Stimulated activated CD8-positive, alpha-beta memory T cell treated with anti-CD3 and anti-CD28 coated beads, Interleukin-7, amount 100 ng/mL, for 48 hours (primary cell): ENCODE results near the gene SOCS4.
"Not testable (repeated sequence)": the region's sequence is repeated elsewhere in the genome, so short reads cannot be mapped to it uniquely, and the experiment has no call there.

Source experiments
- DNase-seq, 2 donors: peaks; one replicate each; pipeline ENCODE4 v3.0.0-alpha.2; 2020; ENCODE audit warnings: low read depth in 1 of 2; ENCODE audit errors: extremely low read depth in 1 of 2

Gene SOCS4

GRCh38 chr14:55051423-55052268, 24.6 kb downstream of the SOCS4 start, which contains the start of gene MAPK1IP1L:
TSS of gene MAPK1IP1L (plus strand) at chr14:55051647. CDS start at chr14:55061684, 10,037 bp downstream.
- peak; percentile 69 to 85 for DNase-seq

DNA sequence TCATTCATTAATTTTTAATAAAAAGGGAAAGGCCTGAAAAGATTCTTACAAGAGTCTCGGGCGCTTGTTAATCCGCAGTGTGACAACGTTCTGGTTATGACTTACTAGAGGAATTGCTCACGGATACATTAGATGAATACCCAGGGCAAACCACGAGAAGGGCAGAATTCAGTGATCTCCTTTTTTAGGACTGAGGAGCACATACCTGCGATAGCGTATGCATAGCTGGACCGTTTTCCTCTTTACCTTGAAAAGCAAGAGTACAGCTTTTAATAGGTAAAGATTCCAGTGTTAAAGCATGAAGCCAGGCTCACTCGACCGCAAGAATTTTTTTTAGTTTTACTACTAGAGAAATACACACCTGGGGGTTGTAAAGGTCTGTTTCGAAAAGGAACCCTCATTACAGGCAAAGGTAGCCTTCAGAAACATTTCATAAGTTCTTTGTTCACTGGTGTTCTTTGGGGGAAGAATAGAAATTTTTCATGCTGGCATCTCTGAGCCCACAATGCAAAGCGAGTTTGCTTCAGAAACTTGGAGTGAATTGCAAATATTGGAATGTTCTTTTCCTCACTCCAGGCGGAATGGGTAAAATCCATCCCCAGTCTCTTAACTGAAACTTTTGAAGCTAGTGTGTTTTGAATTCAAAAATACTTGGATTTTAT, 25.4 kb downstream of the SOCS4 start:
- no peak for DNase-seq

DNA sequence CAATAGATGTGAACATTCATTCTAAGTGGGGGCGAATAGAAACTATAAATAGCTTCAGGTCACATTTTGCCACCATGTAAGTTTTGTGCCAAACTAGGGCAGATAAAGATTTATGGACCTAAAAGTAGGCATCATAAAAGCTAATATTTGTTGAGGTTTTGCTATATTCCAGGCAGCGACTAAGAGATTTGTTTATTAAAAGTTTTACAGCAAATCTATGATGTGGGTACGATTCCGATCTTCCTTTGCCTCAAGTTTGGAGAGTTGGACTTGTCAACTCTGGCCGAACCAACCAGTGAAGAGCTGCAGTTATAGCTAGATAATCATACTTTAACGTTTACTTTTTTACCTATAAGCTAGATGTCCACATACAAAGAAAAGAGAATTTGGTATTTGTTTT, 26.0 kb downstream of the SOCS4 start:
- DNase-seq = no peak

DNA sequence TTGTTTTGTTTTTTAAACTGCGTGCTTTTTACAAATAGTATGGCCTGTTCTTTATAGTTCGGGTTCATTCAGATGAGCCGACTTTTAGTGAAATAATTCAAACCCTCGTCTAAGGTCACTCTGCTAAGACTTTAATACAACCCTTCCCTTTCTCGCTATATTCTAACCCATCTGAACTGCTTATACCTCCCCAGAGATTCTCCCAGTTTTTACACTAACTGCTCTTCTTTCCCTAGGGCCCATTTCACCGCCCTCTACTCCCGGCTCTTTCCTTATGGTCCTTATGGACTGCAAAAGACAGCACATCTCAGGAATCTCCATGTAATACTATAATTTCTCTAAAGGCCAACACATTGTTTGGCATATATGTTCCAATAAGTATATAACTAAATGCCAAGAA, 26.5 kb downstream of the SOCS4 start:
- no peak for DNase-seq

GRCh38 chr14:55054098-55054497, 27.1 kb downstream of the SOCS4 start:
- no peak for DNase-seq

GRCh38 chr14:55057919-55058318, 30.9 kb downstream of the SOCS4 start:
- DNase-seq = no peak

DNA sequence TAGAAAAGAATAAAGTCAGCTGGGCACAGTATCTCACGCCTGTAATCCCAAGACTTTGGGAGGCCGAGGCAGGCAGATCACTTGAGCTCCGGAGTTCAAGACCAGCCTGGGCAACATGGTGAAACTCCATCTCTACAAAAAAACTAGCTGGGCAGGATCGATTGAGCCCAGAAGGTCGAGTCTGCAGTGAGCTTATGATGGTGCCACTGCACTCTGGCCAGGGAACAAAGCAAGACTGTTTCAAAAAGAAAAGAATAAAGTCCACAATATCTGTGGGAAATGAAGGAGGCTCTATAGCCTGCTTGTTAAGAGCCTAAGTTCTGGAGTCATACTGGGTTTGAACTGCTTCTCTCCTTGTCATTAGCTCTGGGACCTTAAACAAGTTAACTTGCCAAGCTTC, 32.3 kb downstream of the SOCS4 start:
- DNase-seq = no peak

- no peak for DNase-seq
These were observed 35.7 kb downstream of the SOCS4 start for GRCh38 chr14:55062517-55063351.

DNA sequence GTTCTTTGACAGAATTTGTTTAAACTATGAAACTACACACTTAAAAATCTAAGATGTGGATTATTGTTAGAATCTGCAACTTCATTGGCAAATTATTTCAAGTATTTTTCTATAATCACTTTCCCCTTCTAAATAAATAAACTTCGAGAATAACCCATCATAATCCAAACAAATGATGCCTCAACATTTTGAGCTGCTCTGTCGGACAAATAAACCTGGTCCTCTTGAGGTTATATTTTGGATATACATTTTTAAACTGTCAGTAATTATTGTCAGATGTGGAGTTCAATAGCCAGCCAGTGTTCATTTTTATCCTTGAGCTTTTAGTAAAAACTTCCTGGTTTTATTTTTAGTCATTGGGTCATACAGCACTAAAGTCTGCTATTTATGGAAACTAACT, 37.9 kb downstream of the SOCS4 start:
- DNase-seq = not testable (repeated sequence)

GRCh38 chr14:55065411-55065810, 38.4 kb downstream of the SOCS4 start:
- no peak for DNase-seq

DNA sequence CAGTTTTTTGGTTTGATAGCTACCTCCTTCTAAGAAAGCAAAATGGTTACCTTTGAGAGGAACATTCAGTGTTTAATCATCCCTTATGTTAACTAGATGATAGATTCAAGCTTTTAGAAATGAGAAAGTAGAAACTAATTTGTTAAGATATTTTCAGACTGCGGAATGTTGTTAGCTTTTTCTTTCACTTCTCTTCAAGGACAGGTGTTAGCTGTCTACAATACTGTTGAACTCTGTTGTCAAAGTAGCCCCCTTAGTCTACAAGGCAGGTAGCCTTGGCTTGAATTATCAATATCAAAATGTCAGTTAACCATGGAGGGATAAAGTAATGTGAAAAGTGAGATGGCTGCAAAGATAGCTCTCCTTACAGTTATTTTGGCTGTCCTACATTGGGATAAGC, 39.2 kb downstream of the SOCS4 start:
- DNase-seq = no peak

DNA sequence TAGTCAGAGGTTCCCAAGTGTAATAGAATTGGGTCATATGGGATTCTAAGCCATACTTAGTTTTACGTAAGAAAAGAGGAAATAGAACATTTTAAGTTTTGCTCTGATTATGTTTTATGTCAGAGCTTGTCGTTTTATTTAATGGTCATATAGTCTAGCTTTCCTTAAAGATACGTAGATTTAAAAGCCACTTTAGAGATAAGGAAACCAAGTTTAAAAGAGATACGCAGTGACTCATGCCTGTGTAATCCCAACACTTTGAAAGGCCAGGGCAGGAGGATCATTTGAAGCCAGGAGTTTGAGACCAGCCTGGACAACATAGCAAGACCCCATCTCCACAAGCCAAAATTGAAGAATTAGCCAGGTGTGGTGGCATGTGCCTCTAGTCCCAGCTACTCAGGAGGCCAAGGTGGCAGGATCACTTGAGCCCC, 44.0 kb downstream of the SOCS4 start:
- DNase-seq = no peak

DNA sequence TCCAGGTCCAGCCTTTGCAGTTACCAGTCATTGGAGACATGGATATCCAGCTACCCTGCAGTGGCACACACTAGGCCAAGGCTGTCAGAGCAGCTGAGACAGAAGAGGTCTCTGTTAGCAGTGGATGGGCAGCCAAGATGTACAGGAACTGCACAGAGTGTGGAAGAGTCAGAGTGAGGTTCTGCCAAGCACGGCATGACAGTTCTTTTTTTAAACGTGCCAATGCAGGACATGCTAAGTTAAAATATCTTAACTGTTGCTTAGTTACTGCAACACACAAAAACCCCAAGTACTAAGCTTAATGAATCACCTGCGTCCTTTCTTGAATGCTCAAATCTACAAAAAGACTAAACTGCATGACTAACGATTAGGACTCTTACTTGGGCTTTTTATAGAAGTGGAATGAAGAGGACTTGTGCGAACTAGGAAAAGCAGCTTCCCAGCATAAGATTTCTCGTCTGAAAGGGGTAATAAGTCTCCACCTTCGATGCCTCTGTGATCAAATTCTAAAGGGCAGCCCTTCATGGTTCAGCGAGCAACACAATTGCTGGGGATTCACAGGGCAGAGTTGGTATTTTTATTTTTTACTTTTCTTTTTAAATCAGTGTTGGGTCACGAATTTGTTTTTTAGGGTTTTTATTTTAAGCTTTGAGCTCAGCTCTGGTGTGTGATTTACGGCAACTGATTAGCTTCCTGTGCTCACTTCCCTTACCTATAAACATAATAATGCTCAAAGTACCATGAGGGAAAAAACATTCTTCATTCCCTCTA, 45.0 kb downstream of the SOCS4 start:
- DNase-seq = no peak

DNA sequence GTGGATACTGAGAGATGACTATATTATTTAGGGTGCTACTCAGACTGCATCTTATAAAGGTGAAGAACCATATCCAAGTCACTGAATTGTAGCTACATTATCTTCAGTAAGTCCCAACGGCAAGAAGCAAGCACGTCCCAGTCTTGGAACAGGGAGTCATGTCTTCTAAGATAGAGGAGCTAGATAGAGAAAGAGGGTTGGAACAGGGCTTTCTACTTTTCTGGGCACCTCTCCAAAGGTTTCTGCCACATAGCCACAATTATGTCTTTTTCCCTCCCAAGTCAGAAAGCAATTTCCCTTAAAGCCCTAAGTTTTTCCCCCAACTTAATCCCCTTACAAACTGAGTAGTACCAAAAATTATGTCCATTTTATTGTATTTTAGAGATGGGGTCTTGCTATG, 46.8 kb downstream of the SOCS4 start:
- no peak for DNase-seq

- no peak for DNase-seq
These were observed 47.6 kb downstream of the SOCS4 start for GRCh38 chr14:55074662-55075061.

GRCh38 chr14:55075628-55076175, 48.7 kb downstream of the SOCS4 start:
- DNase-seq = no peak

- no peak for DNase-seq
These were observed 50.4 kb downstream of the SOCS4 start for GRCh38 chr14:55077170-55078151.

GRCh38 chr14:55079961-55080360, 52.9 kb downstream of the SOCS4 start:
- not testable (repeated sequence) for DNase-seq

DNA sequence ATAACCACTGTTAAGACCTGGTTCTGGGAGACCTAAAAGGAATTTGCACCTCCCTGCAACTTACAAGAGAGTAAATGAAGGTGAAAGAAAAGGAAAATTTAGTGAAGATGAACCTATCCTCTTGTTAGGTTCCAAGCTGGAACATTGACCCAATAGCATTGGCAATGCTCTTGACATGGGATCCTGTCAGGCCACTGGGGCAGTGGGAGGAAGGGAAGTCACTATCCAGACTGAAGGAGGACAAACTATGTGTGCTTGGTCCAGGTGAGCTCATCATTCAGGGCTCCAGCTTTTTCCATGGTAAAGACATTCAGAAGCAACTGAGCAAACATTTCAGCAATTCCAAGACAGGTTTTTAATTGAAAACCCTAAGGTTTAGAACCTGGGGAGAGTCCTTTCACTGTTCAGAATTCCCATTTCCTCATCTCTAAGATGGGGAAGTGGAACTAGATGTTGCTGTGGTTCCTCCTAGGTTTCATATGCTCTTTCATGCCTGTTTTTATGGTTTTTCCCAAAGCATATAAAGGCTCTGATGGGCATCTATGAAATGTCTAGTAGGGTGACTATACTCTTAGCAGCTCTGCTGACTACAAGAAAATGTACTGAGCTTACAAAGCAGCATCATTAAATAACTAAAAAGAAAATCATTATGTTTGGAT, 57.5 kb downstream of the SOCS4 start:
- no peak for DNase-seq
